ENCODE measurements around the gene MAGEB16.
A peak's percentile ranks its signal among the peaks of the same experiment; 100 is the strongest.

MAGEB16 gene

DNA sequence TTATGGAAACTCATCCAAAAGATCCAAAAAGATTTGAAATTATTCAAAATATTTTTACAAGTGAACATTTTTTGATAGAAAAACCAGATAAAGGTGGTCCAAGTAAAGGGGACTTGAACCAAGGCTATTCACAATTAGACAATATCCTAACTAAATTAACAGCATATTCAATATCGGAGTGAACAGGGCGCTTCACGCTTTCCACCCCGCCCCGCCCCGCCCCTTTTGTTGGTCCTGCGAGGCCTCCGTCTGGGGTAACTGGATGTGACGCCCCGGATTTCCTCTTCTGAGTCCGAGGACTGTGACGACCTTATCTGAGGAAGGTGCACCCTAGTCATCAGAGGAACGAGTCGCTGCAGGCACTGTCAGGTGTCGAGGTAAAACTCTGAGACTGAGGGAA is at the start of gene MAGEB16:
Gene MAGEB16, plus strand, starts transcription at position 301 of the 400 bp plus-strand sequence. CDS start 3,855 bp downstream, outside the sequence.
- H3K4me3 ChIP-seq (ENCODE audit: low read length): no peak within 1 kb of the TSS
- TF ChIP-seq, protein P1, sequence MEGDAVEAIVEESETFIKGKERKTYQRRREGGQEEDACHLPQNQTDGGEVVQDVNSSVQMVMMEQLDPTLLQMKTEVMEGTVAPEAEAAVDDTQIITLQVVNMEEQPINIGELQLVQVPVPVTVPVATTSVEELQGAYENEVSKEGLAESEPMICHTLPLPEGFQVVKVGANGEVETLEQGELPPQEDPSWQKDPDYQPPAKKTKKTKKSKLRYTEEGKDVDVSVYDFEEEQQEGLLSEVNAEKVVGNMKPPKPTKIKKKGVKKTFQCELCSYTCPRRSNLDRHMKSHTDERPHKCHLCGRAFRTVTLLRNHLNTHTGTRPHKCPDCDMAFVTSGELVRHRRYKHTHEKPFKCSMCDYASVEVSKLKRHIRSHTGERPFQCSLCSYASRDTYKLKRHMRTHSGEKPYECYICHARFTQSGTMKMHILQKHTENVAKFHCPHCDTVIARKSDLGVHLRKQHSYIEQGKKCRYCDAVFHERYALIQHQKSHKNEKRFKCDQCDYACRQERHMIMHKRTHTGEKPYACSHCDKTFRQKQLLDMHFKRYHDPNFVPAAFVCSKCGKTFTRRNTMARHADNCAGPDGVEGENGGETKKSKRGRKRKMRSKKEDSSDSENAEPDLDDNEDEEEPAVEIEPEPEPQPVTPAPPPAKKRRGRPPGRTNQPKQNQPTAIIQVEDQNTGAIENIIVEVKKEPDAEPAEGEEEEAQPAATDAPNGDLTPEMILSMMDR (IDR thresholded peaks at IDR 0.05; ENCODE audit: insufficient read depth, low read depth, low read length, missing control alignments): no peak
- DNase-seq (ENCODE audit: low read depth): no peak

DNA sequence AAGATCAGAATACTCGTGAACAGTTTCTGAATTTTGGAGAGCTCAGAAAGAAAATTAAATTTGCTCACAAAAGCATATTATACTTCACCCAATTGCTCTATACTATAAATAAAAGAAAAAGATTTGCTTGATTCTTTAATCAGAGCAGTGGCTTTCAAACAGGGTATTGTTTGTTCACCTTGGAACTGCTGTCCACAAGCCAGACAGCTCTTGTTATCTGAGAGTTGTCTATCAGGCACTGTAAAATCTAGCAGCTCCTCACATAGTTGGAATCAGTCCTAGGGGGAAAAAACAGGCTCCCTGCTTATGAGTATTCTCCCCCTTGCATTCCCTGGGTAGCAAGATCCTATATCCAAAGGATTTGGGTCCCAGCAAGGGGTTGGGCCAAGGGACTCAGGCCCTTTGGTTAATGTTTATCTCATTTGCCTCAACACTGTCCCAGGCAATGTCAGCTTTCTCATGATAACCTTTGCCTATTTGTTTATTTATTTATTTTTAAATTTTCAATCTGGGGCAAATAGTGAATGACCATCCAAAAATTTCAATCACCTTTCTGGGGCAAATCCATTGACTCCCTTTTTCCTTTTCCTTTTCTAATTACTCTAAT is 24.1 kb upstream of the MAGEB16 start:
- no peak for DNase-seq (ENCODE audit: low read depth)

DNA sequence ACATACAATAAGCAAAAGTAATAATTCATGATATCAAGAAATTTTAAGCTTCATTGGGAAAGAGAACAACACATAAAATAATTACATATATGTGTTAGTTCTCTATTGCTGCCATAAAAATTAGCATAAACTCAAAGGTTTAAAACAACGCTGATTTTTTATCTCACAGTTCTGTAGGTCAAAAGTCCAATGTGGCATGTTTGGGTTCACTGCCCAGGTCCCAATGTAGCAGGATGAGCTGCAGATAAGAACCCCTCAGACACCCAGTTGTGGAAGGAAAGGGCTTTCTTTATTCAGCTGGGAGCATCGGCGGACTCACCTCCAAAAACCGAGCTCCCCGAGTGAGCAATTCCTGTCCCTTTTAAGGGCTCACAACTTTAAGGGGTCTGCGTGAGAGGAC is 13.1 kb upstream of the MAGEB16 start:
- no peak overlapping the region for H3K4me3 ChIP-seq (ENCODE audit: low read length)
- TF ChIP-seq, protein P1 (IDR thresholded peaks at IDR 0.05; ENCODE audit: insufficient read depth, low read depth, low read length, missing control alignments): no peak
- DNase-seq (ENCODE audit: low read depth): no peak

More for the DNA sequence above, 24.1 kb upstream of the MAGEB16 start:
- no peak overlapping the region for H3K4me3 ChIP-seq (ENCODE audit: low read length)
- TF ChIP-seq, protein P1 (IDR thresholded peaks at IDR 0.05; ENCODE audit: insufficient read depth, low read depth, low read length, missing control alignments): no peak

DNA sequence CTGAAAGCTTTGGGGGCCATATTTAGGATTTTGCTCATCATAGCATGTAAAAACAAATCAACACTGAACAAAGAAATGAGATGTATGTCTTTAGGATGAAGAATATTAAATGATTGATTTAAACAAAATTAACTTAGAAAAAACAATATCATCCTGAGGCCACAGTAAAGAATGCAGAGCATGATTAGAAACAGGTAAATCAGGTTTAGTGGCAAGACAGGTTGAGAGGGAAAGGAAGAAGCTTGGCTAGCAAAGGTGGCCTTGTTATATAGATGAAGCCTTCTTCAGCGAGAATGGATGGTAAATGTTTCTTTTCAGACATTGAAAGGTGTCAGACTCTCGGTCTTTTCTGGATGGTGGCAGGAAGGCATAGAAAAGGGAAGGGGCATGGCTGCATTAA is 11.9 kb upstream of the MAGEB16 start:
- no peak overlapping the region for H3K4me3 ChIP-seq (ENCODE audit: low read length)
- peak; percentile 38 for DNase-seq (ENCODE audit: low read depth)
- TF ChIP-seq, protein P1 (IDR thresholded peaks at IDR 0.05; ENCODE audit: insufficient read depth, low read depth, low read length, missing control alignments): no peak

DNA sequence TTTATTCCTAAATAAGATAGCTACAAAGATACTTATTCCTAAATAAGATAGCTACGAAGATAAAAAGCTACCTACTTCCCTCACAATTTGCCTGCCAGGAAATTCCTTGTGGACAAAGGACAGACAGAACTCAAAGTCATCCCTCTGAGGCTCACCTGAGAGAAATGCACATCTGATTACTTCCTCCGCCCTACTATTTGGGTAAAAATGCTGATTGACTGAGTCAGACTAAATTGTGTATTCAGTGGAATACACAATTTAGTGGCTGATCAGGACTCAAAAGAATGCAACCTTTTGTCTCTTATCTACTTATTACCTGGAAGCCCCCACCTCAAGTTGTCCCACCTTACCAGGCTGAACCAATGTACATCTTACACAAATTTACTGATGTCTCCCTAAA is 10.3 kb upstream of the MAGEB16 start:
- H3K4me3 ChIP-seq (ENCODE audit: low read length): no peak overlapping the region
- TF ChIP-seq, protein P1 (IDR thresholded peaks at IDR 0.05; ENCODE audit: insufficient read depth, low read depth, low read length, missing control alignments): no peak
- DNase-seq (ENCODE audit: low read depth): no peak

DNA sequence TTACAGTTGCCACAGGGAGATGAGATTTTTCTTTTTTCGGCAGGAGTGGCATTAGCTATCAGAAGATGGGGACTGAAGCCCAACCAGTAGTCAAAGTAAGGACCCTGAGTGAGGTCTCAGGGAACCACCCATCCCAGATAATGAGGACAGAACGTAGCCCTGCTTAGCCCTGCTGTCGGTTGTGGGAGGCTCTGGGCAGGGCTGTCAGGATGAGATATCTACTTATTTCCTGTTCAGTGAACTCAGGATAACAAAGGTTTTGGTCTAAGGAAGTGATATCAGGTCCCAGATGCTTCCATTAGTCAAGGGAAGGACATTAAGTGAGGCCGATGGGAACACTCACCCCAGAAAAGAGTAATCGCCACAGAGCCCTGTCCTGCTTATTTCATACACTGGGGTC is 2.3 kb downstream of the MAGEB16 start:
- DNase-seq (ENCODE audit: low read depth): no peak
- no peak overlapping the region for H3K4me3 ChIP-seq (ENCODE audit: low read length)
- TF ChIP-seq, protein P1 (IDR thresholded peaks at IDR 0.05; ENCODE audit: insufficient read depth, low read depth, low read length, missing control alignments): no peak

DNA sequence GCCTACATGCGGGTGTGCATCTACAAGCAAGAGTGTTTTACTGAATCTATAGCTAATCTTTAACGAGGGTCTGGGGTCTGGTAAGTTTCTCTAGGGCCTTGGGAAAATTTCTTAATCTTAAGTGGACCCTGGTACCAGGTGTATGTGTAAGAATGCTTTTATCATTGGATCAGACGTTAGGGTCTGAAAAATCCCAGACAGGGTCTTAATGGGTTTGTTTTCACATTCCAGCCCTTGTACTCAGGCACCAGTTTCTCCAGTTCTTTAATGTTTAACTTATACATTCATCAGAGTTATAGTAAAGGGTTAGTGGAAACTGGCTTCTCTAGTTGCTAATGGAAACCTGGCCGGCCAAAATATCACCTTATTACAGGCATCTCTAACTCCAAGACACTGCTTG is 11.6 kb downstream of the MAGEB16 start:
- H3K4me3 ChIP-seq (ENCODE audit: low read length): no peak overlapping the region
- DNase-seq (ENCODE audit: low read depth): no peak
- TF ChIP-seq, protein P1 (IDR thresholded peaks at IDR 0.05; ENCODE audit: insufficient read depth, low read depth, low read length, missing control alignments): no peak

Measured in epithelial cell of esophagus (primary cell).